Fibroblast of skin of scalp (primary cell): ENCODE measurements around the gene SLC6A3.
"Not testable (repeated sequence)": the region's sequence is repeated elsewhere in the genome, so short reads cannot be mapped to it uniquely, and the experiment has no call there.

Source experiments
- DNase-seq: peaks from one replicate; pipeline ENCODE4 v3.0.0-alpha.2; 2013

The SLC6A3 gene

GRCh38 chr5:1463326-1464095, 18.3 kb upstream of the SLC6A3 start:
- no peak for DNase-seq

GRCh38 chr5:1462358-1462757, 17.1 kb upstream of the SLC6A3 start:
- no peak for DNase-seq

- DNase-seq, result no peak
These were observed 16.2 kb upstream of the SLC6A3 start for GRCh38 chr5:1461396-1461795.

- no peak for DNase-seq
These were observed 14.9 kb upstream of the SLC6A3 start for GRCh38 chr5:1460054-1460682.

- not testable (repeated sequence) for DNase-seq
These were observed 14.2 kb upstream of the SLC6A3 start for GRCh38 chr5:1459435-1459834.

GRCh38 chr5:1456110-1456881, 11.1 kb upstream of the SLC6A3 start:
- DNase-seq, result not testable (repeated sequence)

- no peak for DNase-seq
These were observed 8.4 kb upstream of the SLC6A3 start for GRCh38 chr5:1453613-1454012.

GRCh38 chr5:1449081-1449630, 3.9 kb upstream of the SLC6A3 start:
- DNase-seq, result no peak

GRCh38 chr5:1448511-1449011, 3.3 kb upstream of the SLC6A3 start:
- no peak for DNase-seq

GRCh38 chr5:1447671-1448361, 2.6 kb upstream of the SLC6A3 start:
- no peak for DNase-seq

- no peak for DNase-seq
These were observed 1.5 kb upstream of the SLC6A3 start for GRCh38 chr5:1446602-1447343.

GRCh38 chr5:1445689-1446601, 705 bp upstream of the SLC6A3 start:
- no peak for DNase-seq

- DNase-seq, result no peak
These were observed 665 bp downstream of the SLC6A3 start for GRCh38 chr5:1444361-1445189.

GRCh38 chr5:1443991-1444360, 1.3 kb downstream of the SLC6A3 start:
- DNase-seq, result no peak

- no peak for DNase-seq
These were observed 2.1 kb downstream of the SLC6A3 start for GRCh38 chr5:1443171-1443570.

GRCh38 chr5:1442222-1443145, 2.8 kb downstream of the SLC6A3 start:
- DNase-seq, result no peak

GRCh38 chr5:1441166-1441865, 3.9 kb downstream of the SLC6A3 start:
- no peak for DNase-seq

- no peak for DNase-seq
These were observed 5.1 kb downstream of the SLC6A3 start for GRCh38 chr5:1440098-1440493.
